Lower leg skin (tissue), 4 donors: ENCODE results near the gene ARHGAP21. TPM values are rescaled to one million over a fixed set of nuclear protein-coding genes. Genes with fewer than 3 reads are reported as not detected.
"Not testable (repeated sequence)": the region's sequence is repeated elsewhere in the genome, so short reads cannot be mapped to it uniquely, and the experiment has no call there.

Experiments
- DNase-seq, 2 donors: peaks; one replicate each; pipeline ENCODE4 v3.0.0-alpha.2; 2019; ENCODE audit warnings: low spot score in 2 of 2
- H3K4me3 ChIP-seq: fragments of 200-600 bp; sonication (generic); 2 replicates; pipeline ENCODE4 v1.5.1; 2017; ENCODE audit warnings: mild to moderate bottlenecking, low read depth; ENCODE audit not compliant: poor library complexity, severe bottlenecking
- CTCF ChIP-seq, 3 donors: fragments of 450-650 bp; IDR thresholded peaks; one replicate each; pipeline ENCODE4 v1.5.1; 2016; ENCODE audit warnings: antibody characterized with exemption in 3 of 3, mild to moderate bottlenecking in 3 of 3, moderate library complexity in 2 of 3
- POLR2A ChIP-seq, 2 donors: fragments of 450-650 bp; IDR thresholded peaks; one replicate each; pipeline ENCODE4 v1.6.1; 2016 to 2017; ENCODE audit warnings: antibody characterized with exemption in 2 of 2, mild to moderate bottlenecking in 1 of 2, moderate library complexity in 1 of 2
- WGBS, 2 donors: methylation state at CpG; one replicate each; pipeline ENCODE4 v1.1.5; 2018; 5-methylcytosine and 5-hydroxymethylcytosine counted together
- intact Hi-C: fragments of 100-400 bp; cut with DNase I; formaldehyde crosslinking; loops from one replicate; pipeline ENCODE4 v1.15.0; 2023; ENCODE audit warnings: low total_unique reads
- total RNA-seq, 4 donors: library from RNA; depleted of rRNA; stranded (reverse); fragments of >200 nt; gene quantifications; one replicate each; pipeline ENCODE4 v1.1.0, GENCODE V29; 2016

The ARHGAP21 gene
- total RNA-seq, 4 donors from 2014 or later: 26.5 to 43.6 (median 31.6) TPM

- intact Hi-C loops: no loop called here
- TF ChIP-seq CTCF (IDR thresholded peaks at IDR 0.05): no peak
- no peak for TF ChIP-seq POLR2A (IDR thresholded peaks at IDR 0.05)
- no peak overlapping the region for H3K4me3 ChIP-seq
- DNase-seq: no peak
These were observed 13.3 kb upstream of the ARHGAP21 start for GRCh38 chr10:24737001-24737400.

- no peak for DNase-seq
- 57 to 63% methylated on average over 1 of the region's 1 CpG for WGBS, 2 donors
- H3K4me3 ChIP-seq: no peak overlapping the region
- TF ChIP-seq POLR2A (IDR thresholded peaks at IDR 0.05) (no peak), CTCF (IDR thresholded peaks at IDR 0.05) (no peak)
- intact Hi-C loops: no loop called here
These were observed 8.3 kb upstream of the ARHGAP21 start for GRCh38 chr10:24731942-24732341.

- intact Hi-C loops: no loop called here
- DNase-seq: no peak
- 68 to 80% methylated on average over 3 of the region's 3 CpGs for WGBS, 2 donors
- no peak overlapping the region for H3K4me3 ChIP-seq
- TF ChIP-seq CTCF (IDR thresholded peaks at IDR 0.05) (no peak), POLR2A (IDR thresholded peaks at IDR 0.05) (no peak)
These were observed 7.1 kb upstream of the ARHGAP21 start for GRCh38 chr10:24730811-24731210.

- intact Hi-C loops: no loop called here
- no peak for DNase-seq
- WGBS, 2 donors: 89% methylated on average over 9 of the region's 9 CpGs
- TF ChIP-seq POLR2A (IDR thresholded peaks at IDR 0.05) (no peak), CTCF (IDR thresholded peaks at IDR 0.05) (no peak)
- H3K4me3 ChIP-seq: no peak overlapping the region
These were observed 4.1 kb upstream of the ARHGAP21 start for GRCh38 chr10:24727786-24728185.

- TF ChIP-seq CTCF (IDR thresholded peaks at IDR 0.05) (no peak), POLR2A (IDR thresholded peaks at IDR 0.05) (no peak)
- DNase-seq: no peak
- no peak overlapping the region for H3K4me3 ChIP-seq
- 91 to 97% methylated on average over 5 of the region's 5 CpGs for WGBS, 2 donors
- intact Hi-C loops: no loop called here
These were observed 2.9 kb upstream of the ARHGAP21 start for GRCh38 chr10:24726626-24727025.

GRCh38 chr10:24726029-24726428, 2.3 kb upstream of the ARHGAP21 start:
- intact Hi-C loops, H3K4me3 ChIP-seq, DNase-seq: not testable (repeated sequence)
- 91 to 98% methylated on average over 5 of the region's 5 CpGs for WGBS, 2 donors
